Measurements from ENCODE around the gene GRK5. TPM values are rescaled to one million over a fixed set of nuclear protein-coding genes. Genes with fewer than 3 reads are reported as not detected.

Gene GRK5
- total and polyA plus RNA-seq, 9 of the 15 experiments (the other 6 are each of a cell fraction or from before 2014, with no cell fraction given), result 0.46 to 0.83 (median 0.67) TPM; not detected in 2

DNA sequence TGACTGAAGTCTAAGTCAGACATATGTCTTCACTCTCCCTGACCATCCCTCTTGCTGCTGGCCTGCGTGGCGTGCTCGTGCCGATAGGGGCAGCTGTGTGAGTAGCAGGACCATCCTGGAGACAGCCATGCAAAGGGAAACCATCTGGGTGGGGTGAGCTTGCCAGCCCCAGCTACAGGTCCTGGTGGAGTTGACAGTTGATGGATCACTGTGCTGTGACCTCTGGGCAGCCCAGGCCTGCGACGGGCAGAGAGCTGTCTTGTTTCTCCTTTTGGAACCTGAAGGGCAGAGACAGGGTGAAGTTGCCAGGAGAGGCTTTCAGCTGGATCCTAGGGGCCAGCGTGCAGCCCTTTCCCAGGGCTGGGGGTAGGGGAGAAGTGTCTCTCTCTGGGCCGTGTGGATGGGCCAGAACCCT lies 44.7 kb downstream of the GRK5 start:
- H3K4me2 ChIP-seq (ENCODE audit: insufficient read depth, low read length), result peak overlapping the region; percentile 30; the same call in 1 of the 2 replicates
- peak overlapping the region in 1 of 2 experiments; percentile 36; a peak in 1 of 4 replicates for H3K9ac ChIP-seq (ENCODE audit: insufficient read depth in 1 of 2, low read depth in 2 of 2, low read length in 2 of 2)
- H3K9me1 ChIP-seq (ENCODE audit: control insufficient read depth, insufficient read depth, low read length), result no peaks in the 10 kb centered on the region
- H3K9me3 ChIP-seq (replicated peaks; ENCODE audit: control insufficient read depth, insufficient read depth, low read depth, low read length), result no peaks in the 10 kb centered on the region
- H4K20me1 ChIP-seq (replicated peaks; ENCODE audit: control insufficient read depth, insufficient read depth, low read length), result no peaks in the 10 kb centered on the region
- ATAC-seq, result peak; percentile 73
- intact Hi-C loops (cut with micrococcal nuclease) (no loop called here), in situ Hi-C loops (cut with MboI) (no loop called here)
- H3K36me3 ChIP-seq (ENCODE audit: control insufficient read depth, insufficient read depth, low read length), result no peaks in the 10 kb centered on the region
- H3K4me3 ChIP-seq, result no peak overlapping the region
- no TSS peak for BruUV-seq (replicated peaks)
- peak; percentile 36 to 54 (median 40) for DNase-seq (ENCODE audit: extremely low read depth in 1 of 4, low spot score in 3 of 4)
- POLR2A ChIA-PET, result interaction anchor here (1.2 kb wide), 1 partner anchor 11 kb away, joined by 3 read pairs; no protein-coding TSS in a partner anchor
- H3K4me1 ChIP-seq (replicated peaks in 1 of 2; ENCODE audit: control insufficient read depth in 2 of 2, insufficient read depth in 2 of 2, low read length in 2 of 2), result peaks cover 19 to 57% of the 10 kb centered on the region in 2 experiments
- no peaks in the 10 kb centered on the region for H3K79me2 ChIP-seq (ENCODE audit: control insufficient read depth, insufficient read depth, low read length)
- H2AFZ ChIP-seq (ENCODE audit: low read depth, low read length), result peak overlapping the region; percentile 92
- no peaks in the 10 kb centered on the region for H3K27me3 ChIP-seq (ENCODE audit: control insufficient read depth in 2 of 2, insufficient read depth in 2 of 2, low read length in 2 of 2)
- no peak for FAIRE-seq
- CTCF ChIA-PET (ENCODE audit: low intra/inter-chr PET ratio), result no interaction called here
- peak overlapping the region; percentile 84; the same call in 1 of the 3 replicates for H3K27ac ChIP-seq (ENCODE audit: extremely low read depth, low read depth, low read length)
- WGBS (ENCODE audit: insufficient coverage, low coverage, missing lambda C conversion rate), result 39% methylated on average over 8 of the region's 8 CpGs
- TF ChIP-seq, protein P1, sequence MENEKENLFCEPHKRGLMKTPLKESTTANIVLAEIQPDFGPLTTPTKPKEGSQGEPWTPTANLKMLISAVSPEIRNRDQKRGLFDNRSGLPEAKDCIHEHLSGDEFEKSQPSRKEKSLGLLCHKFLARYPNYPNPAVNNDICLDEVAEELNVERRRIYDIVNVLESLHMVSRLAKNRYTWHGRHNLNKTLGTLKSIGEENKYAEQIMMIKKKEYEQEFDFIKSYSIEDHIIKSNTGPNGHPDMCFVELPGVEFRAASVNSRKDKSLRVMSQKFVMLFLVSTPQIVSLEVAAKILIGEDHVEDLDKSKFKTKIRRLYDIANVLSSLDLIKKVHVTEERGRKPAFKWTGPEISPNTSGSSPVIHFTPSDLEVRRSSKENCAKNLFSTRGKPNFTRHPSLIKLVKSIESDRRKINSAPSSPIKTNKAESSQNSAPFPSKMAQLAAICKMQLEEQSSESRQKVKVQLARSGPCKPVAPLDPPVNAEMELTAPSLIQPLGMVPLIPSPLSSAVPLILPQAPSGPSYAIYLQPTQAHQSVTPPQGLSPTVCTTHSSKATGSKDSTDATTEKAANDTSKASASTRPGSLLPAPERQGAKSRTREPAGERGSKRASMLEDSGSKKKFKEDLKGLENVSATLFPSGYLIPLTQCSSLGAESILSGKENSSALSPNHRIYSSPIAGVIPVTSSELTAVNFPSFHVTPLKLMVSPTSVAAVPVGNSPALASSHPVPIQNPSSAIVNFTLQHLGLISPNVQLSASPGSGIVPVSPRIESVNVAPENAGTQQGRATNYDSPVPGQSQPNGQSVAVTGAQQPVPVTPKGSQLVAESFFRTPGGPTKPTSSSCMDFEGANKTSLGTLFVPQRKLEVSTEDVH (IDR thresholded peaks at IDR 0.05; ENCODE audit: low read depth, partially characterized antibody), result no peak
- TF ChIP-seq IRF2 (CRISPR knock-in tag; IDR thresholded peaks at IDR 0.05), result no peak
- TF ChIP-seq, protein P2, sequence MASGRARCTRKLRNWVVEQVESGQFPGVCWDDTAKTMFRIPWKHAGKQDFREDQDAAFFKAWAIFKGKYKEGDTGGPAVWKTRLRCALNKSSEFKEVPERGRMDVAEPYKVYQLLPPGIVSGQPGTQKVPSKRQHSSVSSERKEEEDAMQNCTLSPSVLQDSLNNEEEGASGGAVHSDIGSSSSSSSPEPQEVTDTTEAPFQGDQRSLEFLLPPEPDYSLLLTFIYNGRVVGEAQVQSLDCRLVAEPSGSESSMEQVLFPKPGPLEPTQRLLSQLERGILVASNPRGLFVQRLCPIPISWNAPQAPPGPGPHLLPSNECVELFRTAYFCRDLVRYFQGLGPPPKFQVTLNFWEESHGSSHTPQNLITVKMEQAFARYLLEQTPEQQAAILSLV (tag; IDR thresholded peaks at IDR 0.05), result no peak
- TF ChIP-seq ZNF76 (CRISPR knock-in tag; IDR thresholded peaks at IDR 0.05; ENCODE audit: borderline replicate concordance), result no peak
- TF ChIP-seq SOX6 (IDR thresholded peaks at IDR 0.05), result no peak
- TF ChIP-seq, protein P3, sequence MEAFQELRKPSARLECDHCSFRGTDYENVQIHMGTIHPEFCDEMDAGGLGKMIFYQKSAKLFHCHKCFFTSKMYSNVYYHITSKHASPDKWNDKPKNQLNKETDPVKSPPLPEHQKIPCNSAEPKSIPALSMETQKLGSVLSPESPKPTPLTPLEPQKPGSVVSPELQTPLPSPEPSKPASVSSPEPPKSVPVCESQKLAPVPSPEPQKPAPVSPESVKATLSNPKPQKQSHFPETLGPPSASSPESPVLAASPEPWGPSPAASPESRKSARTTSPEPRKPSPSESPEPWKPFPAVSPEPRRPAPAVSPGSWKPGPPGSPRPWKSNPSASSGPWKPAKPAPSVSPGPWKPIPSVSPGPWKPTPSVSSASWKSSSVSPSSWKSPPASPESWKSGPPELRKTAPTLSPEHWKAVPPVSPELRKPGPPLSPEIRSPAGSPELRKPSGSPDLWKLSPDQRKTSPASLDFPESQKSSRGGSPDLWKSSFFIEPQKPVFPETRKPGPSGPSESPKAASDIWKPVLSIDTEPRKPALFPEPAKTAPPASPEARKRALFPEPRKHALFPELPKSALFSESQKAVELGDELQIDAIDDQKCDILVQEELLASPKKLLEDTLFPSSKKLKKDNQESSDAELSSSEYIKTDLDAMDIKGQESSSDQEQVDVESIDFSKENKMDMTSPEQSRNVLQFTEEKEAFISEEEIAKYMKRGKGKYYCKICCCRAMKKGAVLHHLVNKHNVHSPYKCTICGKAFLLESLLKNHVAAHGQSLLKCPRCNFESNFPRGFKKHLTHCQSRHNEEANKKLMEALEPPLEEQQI (IDR thresholded peaks at IDR 0.05), result no peak
- no peak for TF ChIP-seq ATF1 (CRISPR knock-in tag; IDR thresholded peaks at IDR 0.05)
- TF ChIP-seq ATF1 (tag; IDR thresholded peaks at IDR 0.05), result no peak
- TF ChIP-seq SNRNP70 (optimal IDR thresholded peaks at IDR 0.05; ENCODE audit: low read depth, low read length), result no peak
- TF ChIP-seq IFI16 (CRISPR knock-in tag; IDR thresholded peaks at IDR 0.05), result no peak
- peak; percentile 42 for TF ChIP-seq MEIS2 (IDR thresholded peaks at IDR 0.05; ENCODE audit: partially characterized antibody)
- TF ChIP-seq, protein P4, sequence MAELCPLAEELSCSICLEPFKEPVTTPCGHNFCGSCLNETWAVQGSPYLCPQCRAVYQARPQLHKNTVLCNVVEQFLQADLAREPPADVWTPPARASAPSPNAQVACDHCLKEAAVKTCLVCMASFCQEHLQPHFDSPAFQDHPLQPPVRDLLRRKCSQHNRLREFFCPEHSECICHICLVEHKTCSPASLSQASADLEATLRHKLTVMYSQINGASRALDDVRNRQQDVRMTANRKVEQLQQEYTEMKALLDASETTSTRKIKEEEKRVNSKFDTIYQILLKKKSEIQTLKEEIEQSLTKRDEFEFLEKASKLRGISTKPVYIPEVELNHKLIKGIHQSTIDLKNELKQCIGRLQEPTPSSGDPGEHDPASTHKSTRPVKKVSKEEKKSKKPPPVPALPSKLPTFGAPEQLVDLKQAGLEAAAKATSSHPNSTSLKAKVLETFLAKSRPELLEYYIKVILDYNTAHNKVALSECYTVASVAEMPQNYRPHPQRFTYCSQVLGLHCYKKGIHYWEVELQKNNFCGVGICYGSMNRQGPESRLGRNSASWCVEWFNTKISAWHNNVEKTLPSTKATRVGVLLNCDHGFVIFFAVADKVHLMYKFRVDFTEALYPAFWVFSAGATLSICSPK (IDR thresholded peaks at IDR 0.05; ENCODE audit: borderline replicate concordance), result no peak
- TF ChIP-seq TSC22D4 (tag; IDR thresholded peaks at IDR 0.05), result no peak
- no peak for TF ChIP-seq ZNF586 (CRISPR knock-in tag; conservative IDR thresholded peaks at IDR 0.05)
- no peak for TF ChIP-seq FOSL1 (tag; conservative IDR thresholded peaks at IDR 0.05)
- TF ChIP-seq BHLHE40 (IDR thresholded peaks at IDR 0.05; ENCODE audit: low read length), result peak; percentile 90
- TF ChIP-seq ZNF75A (CRISPR knock-in tag; IDR thresholded peaks at IDR 0.05), result no peak

All from K562 (cell line).